ENCODE results near the gene STXBP1. TPM values are rescaled to one million over a fixed set of nuclear protein-coding genes. Genes with fewer than 3 reads are reported as not detected.

STXBP1 gene
- total and polyA plus RNA-seq, 9 of the 15 experiments (the other 6 are each of a cell fraction or from before 2014, with no cell fraction given), result 4.6 to 35.1 (median 9.7) TPM

DNA sequence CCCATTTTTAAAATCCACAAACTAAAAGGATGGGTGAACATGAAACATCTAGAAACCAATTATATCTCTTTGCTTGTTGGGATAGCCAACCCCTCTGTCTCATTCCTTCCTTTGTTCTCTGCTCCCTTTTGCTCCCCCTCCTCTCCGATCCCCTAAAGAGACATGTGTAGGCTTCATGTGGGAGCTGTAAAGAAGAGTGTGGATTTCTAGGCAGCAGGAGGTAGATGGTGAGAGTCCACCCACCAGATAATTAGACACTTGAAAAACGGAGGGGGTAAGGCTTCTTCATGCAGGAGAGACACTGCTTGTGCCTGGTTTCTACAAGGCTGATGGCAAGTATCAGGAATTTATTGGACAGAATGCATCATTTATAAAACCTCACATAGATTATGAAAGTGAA, 67.4 kb downstream of the STXBP1 start:
- intact Hi-C loops (cut with micrococcal nuclease) (no loop called here), in situ Hi-C loops (cut with MboI) (no loop called here)
- POLR2A ChIA-PET, result no interaction called here
- Histone ChIP-seq H3K27ac (ENCODE audit: extremely low read depth, low read depth, low read length) (no peak overlapping the region), H3K4me3 (no peak overlapping the region), H2AFZ (ENCODE audit: low read depth, low read length) (no peak overlapping the region), H3K4me2 (ENCODE audit: insufficient read depth, low read length) (no peak overlapping the region), H4K20me1 (replicated peaks; ENCODE audit: control insufficient read depth, insufficient read depth, low read length) (no peaks in the 10 kb centered on the region), H3K9ac (ENCODE audit: insufficient read depth in 1 of 2, low read depth in 2 of 2, low read length in 2 of 2) (no peak overlapping the region), H3K36me3 (ENCODE audit: control insufficient read depth, insufficient read depth, low read length) (peaks cover 36% of the 10 kb centered on the region; the same call in 2 of the 3 replicates), H3K79me2 (ENCODE audit: control insufficient read depth, insufficient read depth, low read length) (no peaks in the 10 kb centered on the region), H3K9me3 (replicated peaks; ENCODE audit: control insufficient read depth, insufficient read depth, low read depth, low read length) (no peaks in the 10 kb centered on the region), H3K4me1 (replicated peaks in 1 of 2; ENCODE audit: control insufficient read depth in 2 of 2, insufficient read depth in 2 of 2, low read length in 2 of 2) (no peaks in the 10 kb centered on the region; a peak in 1 of 5 replicates), H3K9me1 (ENCODE audit: control insufficient read depth, insufficient read depth, low read length) (no peaks in the 10 kb centered on the region), H3K27me3 (ENCODE audit: control insufficient read depth in 2 of 2, insufficient read depth in 2 of 2, low read length in 2 of 2) (no peaks in the 10 kb centered on the region)
- 45% methylated on average over 2 of the region's 2 CpGs for WGBS (ENCODE audit: insufficient coverage, low coverage, missing lambda C conversion rate)
- no TSS peak for BruUV-seq (replicated peaks)
- DNase-seq (ENCODE audit: extremely low read depth in 1 of 4, low spot score in 3 of 4) (no peak), FAIRE-seq (no peak), ATAC-seq (no peak)
- CTCF ChIA-PET (ENCODE audit: low intra/inter-chr PET ratio), result no interaction called here
- TF ChIP-seq PTBP1 (IDR thresholded peaks at IDR 0.05; ENCODE audit: low read depth, low read length), result no peak
- no peak for TF ChIP-seq ZNF217 (CRISPR knock-in tag; IDR thresholded peaks at IDR 0.05)
- TF ChIP-seq EZH2 (IDR thresholded peaks at IDR 0.05; ENCODE audit: borderline replicate concordance, low read depth, low read length), result no peak
- TF ChIP-seq MLLT1 (IDR thresholded peaks at IDR 0.05), result no peak
- no peak for TF ChIP-seq RHOXF2B (CRISPR knock-in tag; conservative IDR thresholded peaks at IDR 0.05)
- no peak for TF ChIP-seq TAF1 (IDR thresholded peaks at IDR 0.05; ENCODE audit: control insufficient read depth, extremely low read depth, insufficient read depth, low read length, severe bottlenecking)
- TF ChIP-seq HMG20A (CRISPR knock-in tag; conservative IDR thresholded peaks at IDR 0.05), result no peak
- TF ChIP-seq TAF9B (IDR thresholded peaks at IDR 0.05; ENCODE audit: partially characterized antibody), result no peak
- TF ChIP-seq CXXC5 (CRISPR knock-in tag; IDR thresholded peaks at IDR 0.05), result no peak
- TF ChIP-seq ATF3 (IDR thresholded peaks at IDR 0.05), result no peak
- TF ChIP-seq ATF3 (CRISPR knock-in tag; conservative IDR thresholded peaks at IDR 0.05), result no peak
- no peak for TF ChIP-seq ZNF146 (CRISPR knock-in tag; IDR thresholded peaks at IDR 0.05; ENCODE audit: unreplicated experiment)
- TF ChIP-seq ZNF274 (IDR thresholded peaks at IDR 0.05; ENCODE audit: borderline replicate concordance, low read depth, low read length), result no peak
- no peak for TF ChIP-seq NFXL1 (CRISPR knock-in tag; IDR thresholded peaks at IDR 0.05)

Measured in K562 (cell line).